Spinal cord (tissue), 10 donors: ENCODE results near the gene CYTL1. TPM values are rescaled to one million over a fixed set of nuclear protein-coding genes. Genes with fewer than 3 reads are reported as not detected.
A peak's percentile ranks its signal among the peaks of the same experiment; 100 is the strongest.

Source experiments
- DNase-seq, 6 donors: peaks; one replicate each; pipeline versions ENCODE4 v3.0.0 to v3.0.0-alpha.2; 2013 to 2015; ENCODE audit warnings: low spot score in 6 of 6, low read depth in 4 of 6
- H3K27ac ChIP-seq: one replicate; pipeline ENCODE4 v1.5.1; 2013; ENCODE audit warnings: low read depth, low read length, control low read depth
- H3K27me3 ChIP-seq: one replicate; pipeline ENCODE4 v1.6.1; 2013; ENCODE audit warnings: low read length; ENCODE audit not compliant: control insufficient read depth, insufficient read depth
- H3K36me3 ChIP-seq: one replicate; pipeline ENCODE4 v1.6.1; 2013; ENCODE audit warnings: low read length; ENCODE audit not compliant: control insufficient read depth, insufficient read depth
- H3K4me1 ChIP-seq: one replicate; pipeline ENCODE4 v1.6.1; 2013; ENCODE audit warnings: low read length; ENCODE audit not compliant: control insufficient read depth, insufficient read depth
- H3K4me3 ChIP-seq: one replicate; pipeline ENCODE4 v1.5.1; 2013; ENCODE audit warnings: low read depth, low read length, control low read depth
- H3K9me3 ChIP-seq: one replicate; pipeline ENCODE4 v1.6.1; 2013; ENCODE audit warnings: low read length; ENCODE audit not compliant: control insufficient read depth, insufficient read depth
- WGBS: methylation state at CpG from one replicate; pipeline ENCODE4 v1.1.5; 2013; ENCODE audit warnings: missing lambda C conversion rate; ENCODE audit not compliant: insufficient coverage; 5-methylcytosine and 5-hydroxymethylcytosine counted together
- polyA plus RNA-seq, 2 donors: library from polyadenylated mRNA; unstranded; fragments of 120-200 nt; gene quantifications; one replicate each; pipeline ENCODE4 v1.2.1, GENCODE V29; 2013; ENCODE audit not compliant: insufficient read length in 2 of 2
- total RNA-seq, 2 donors: library from RNA; depleted of rRNA in 1 of 2; stranded (reverse); fragments of 120-200 nt in 1 of 2; fragments of >200 nt in 1 of 2; gene quantifications; one replicate each; pipeline versions ENCODE4 v1.2.3 to v1.2.4, GENCODE V29; 2013 to 2014
- donor health status: healthy.

The CYTL1 gene
- total and polyA plus RNA-seq, 4 donors = 3.8 to 4.7 (median 4.4) TPM

DNA sequence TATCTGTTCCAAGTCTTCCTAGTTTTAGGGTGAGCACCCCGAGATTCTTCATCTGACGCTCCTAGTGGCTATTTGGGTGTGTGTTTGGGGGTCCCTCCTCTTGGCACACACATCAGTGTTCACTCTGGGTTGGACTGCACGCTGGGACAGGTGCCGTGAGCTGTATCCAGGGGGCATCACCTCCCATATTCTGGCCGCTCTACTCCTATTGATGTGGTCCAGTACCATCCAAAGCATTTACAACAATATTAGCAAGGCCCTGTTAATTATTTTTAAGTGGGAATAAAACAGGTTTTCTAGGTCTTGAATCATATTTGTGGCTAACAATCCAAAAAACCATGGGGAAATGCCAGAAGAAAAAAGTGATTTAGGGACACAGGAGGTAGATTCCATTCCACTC lies 26.4 kb downstream of the CYTL1 start:
- Histone ChIP-seq H3K36me3 (no peaks in the 10 kb centered on the region), H3K4me3 (no peak overlapping the region), H3K9me3 (no peaks in the 10 kb centered on the region), H3K4me1 (peaks cover 22% of the 10 kb centered on the region), H3K27me3 (no peaks in the 10 kb centered on the region), H3K27ac (no peak overlapping the region)
- WGBS = 86% methylated on average over 2 of the region's 5 CpGs
- no peak for DNase-seq

DNA sequence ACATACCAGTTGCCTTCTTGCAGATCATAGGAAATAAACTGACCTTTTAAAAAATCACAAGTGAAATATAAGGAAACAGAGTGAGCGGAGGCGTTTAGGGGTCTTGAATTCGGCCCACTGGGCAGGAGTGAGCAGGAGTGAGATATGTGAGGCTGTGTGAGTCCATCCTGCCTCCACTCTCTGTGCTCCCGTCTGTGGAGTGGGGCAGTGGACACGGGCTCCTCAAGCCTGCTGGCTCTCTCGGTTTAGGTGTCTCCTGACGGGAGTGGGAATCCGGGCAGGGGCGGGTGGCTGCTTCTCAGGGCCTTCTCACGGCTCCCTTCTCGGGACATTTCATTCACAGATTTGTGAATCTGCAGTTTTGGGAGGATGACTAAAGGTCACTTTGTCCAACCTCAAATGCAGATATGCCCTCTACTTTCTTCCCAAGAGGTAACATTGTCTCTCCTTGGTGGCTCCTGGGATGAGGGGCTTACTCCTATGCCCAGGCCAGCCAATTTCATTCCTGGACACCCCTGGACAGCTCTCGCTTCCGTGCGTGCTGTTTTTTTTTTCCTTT lies 27.6 kb downstream of the CYTL1 start:
- H3K9me3 ChIP-seq = no peaks in the 10 kb centered on the region
- peaks cover 22% of the 10 kb centered on the region for H3K4me1 ChIP-seq
- H3K4me3 ChIP-seq = no peak overlapping the region
- no peaks in the 10 kb centered on the region for H3K27me3 ChIP-seq
- no peaks in the 10 kb centered on the region for H3K36me3 ChIP-seq
- no peak for DNase-seq
- WGBS = 96% methylated on average over 10 of the region's 14 CpGs
- no peak overlapping the region for H3K27ac ChIP-seq

DNA sequence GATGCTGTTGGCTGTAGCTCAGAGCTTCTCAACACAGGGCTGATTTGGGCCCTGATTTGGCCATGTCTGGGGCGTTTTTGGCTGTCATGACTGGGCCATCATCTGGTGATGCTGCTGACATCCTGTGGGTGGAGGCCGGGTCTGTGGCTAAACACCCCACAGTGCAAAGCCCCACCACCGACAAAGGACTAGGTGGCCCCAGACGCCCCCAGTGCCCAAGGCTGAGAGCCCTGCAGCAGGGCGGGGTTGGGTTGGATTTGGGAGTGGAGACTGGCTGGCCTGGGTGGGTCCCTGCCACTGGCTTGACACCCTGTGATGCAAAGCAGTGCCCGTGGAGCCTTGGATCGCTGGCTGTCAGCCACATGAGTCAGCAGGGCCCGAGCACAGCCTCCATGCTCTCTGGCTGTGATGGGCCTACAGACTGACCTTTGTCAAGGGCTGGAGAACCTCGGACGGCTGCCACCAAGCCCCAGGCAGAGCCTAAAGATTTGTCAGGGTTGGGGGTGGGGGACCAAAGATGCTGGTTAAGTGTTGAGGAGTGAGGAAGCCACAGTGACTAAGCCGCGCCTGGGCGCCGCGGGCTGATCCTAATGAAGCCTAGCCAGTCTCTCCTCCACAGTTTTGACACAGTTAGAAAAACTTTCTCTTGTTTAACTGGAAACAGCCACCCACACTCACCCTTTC lies 28.3 kb downstream of the CYTL1 start:
- Histone ChIP-seq H3K27me3 (no peaks in the 10 kb centered on the region), H3K27ac (no peak overlapping the region), H3K4me3 (no peak overlapping the region), H3K9me3 (no peaks in the 10 kb centered on the region), H3K4me1 (peaks cover 21% of the 10 kb centered on the region), H3K36me3 (no peaks in the 10 kb centered on the region)
- DNase-seq = peak in 1 of 6 donors; percentile 14
- WGBS = 57% methylated on average over 8 of the region's 15 CpGs

DNA sequence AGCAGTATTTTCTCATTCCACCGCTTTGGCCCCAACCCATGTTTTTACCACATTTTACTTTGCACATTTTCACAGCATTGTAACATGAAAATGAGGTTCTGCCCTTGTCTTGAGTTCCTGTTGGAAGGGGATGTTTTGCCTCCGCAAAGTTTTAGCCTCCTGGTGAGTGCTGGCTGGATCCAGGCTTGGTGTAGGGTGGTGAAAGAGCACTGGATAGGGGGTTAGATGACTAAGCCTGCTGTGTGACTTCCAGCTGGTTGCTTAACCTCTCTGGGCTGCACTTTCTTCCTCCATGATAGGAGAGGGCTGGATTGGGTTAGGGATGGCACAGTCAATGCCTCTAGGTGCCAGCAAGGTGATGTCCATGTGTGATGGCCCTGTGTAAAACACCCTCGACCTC lies 28.9 kb downstream of the CYTL1 start:
- 100% methylated on average over 1 of the region's 3 CpGs for WGBS
- Histone ChIP-seq H3K4me1 (peaks cover 16% of the 10 kb centered on the region), H3K9me3 (no peaks in the 10 kb centered on the region), H3K27ac (no peak overlapping the region), H3K27me3 (no peaks in the 10 kb centered on the region), H3K36me3 (no peaks in the 10 kb centered on the region), H3K4me3 (no peak overlapping the region)
- no peak for DNase-seq

- DNase-seq = no peak
- 93% methylated on average over 8 of the region's 10 CpGs for WGBS
- H3K4me3 ChIP-seq = no peak overlapping the region
- no peaks in the 10 kb centered on the region for H3K27me3 ChIP-seq
- H3K4me1 ChIP-seq = peaks cover 6% of the 10 kb centered on the region
- no peaks in the 10 kb centered on the region for H3K36me3 ChIP-seq
- H3K9me3 ChIP-seq = no peaks in the 10 kb centered on the region
- H3K27ac ChIP-seq = no peak overlapping the region
Measured at GRCh38 chr4:4989083-4989622, 30.1 kb downstream of the CYTL1 start.

DNA sequence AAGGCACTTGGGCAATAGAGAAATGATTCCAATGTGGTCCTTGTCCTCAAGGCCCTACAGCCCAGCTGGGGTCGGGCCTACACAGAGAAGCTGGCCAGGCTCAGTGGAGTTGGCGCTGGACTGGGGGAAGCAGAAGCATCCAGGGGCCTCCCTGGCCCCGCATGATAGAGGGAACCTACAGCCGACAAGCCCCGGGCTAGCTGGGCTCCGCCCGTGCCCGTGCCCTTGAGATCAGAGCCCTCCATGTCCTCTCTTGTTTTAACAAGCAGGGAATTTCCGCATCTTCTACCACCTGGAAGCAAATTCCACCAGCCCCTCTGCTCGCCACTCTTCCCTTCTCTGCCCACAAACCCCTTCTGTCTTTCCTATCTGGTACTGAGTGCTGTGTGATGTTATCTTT lies 31.6 kb downstream of the CYTL1 start:
- H3K9me3 ChIP-seq = no peaks in the 10 kb centered on the region
- no peaks in the 10 kb centered on the region for H3K36me3 ChIP-seq
- peaks cover 6% of the 10 kb centered on the region for H3K4me1 ChIP-seq
- DNase-seq = no peak
- no peak overlapping the region for H3K4me3 ChIP-seq
- H3K27ac ChIP-seq = no peak overlapping the region
- WGBS = 83% methylated on average over 9 of the region's 10 CpGs
- no peaks in the 10 kb centered on the region for H3K27me3 ChIP-seq

- WGBS = 74% methylated on average over 3 of the region's 5 CpGs
- no peak overlapping the region for H3K27ac ChIP-seq
- peaks cover 6% of the 10 kb centered on the region for H3K4me1 ChIP-seq
- H3K27me3 ChIP-seq = no peaks in the 10 kb centered on the region
- no peaks in the 10 kb centered on the region for H3K9me3 ChIP-seq
- H3K36me3 ChIP-seq = no peaks in the 10 kb centered on the region
- H3K4me3 ChIP-seq = no peak overlapping the region
- DNase-seq = no peak
Measured at GRCh38 chr4:4986841-4987240, 32.4 kb downstream of the CYTL1 start.

DNA sequence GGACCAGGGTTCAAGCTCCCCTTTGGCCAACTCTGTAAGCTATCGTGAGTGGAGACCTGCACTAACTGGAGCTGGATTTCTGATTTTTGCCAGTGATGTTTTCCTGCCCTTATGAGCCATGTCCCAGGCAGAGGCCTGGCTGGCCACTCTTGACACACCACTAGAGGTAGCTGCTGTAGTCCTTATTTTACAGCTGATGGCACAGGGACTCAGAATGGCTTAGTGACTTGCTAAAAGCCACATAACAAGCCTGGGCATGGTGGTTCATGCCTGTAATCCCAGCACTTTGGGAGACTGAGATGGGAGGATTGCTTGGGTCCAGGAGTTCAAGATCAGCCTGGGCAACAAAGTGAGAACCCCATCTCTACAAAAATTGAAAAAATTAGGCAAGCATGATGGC lies 33.4 kb downstream of the CYTL1 start:
- H3K27ac ChIP-seq = no peak overlapping the region
- no peak overlapping the region for H3K4me3 ChIP-seq
- DNase-seq = peak in 2 of 6 donors; percentile 9 to 21
- no peaks in the 10 kb centered on the region for H3K36me3 ChIP-seq
- H3K4me1 ChIP-seq = peaks cover 5% of the 10 kb centered on the region
- H3K27me3 ChIP-seq = no peaks in the 10 kb centered on the region
- 92% methylated on average over 1 of the region's 1 CpG for WGBS
- H3K9me3 ChIP-seq = no peaks in the 10 kb centered on the region

DNA sequence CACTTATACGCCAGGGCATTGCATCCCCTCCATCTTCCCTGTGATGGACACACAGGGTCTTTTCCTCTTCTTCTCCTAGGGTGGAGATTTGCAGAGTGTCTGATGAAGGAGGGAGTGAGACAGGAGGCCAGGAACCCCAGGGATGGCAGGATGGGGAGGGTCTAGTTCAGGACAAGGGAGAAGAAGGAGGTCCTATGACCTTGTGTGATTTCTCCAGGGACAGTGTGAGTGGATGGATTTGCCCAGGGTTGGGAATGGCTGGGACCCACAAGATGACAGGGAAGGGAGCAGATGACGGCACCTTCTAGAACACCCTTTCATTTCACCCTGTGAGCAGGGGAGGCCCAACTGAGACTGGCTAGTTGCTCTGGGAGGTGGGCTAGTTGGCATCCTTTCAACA lies 34.2 kb downstream of the CYTL1 start:
- no peak overlapping the region for H3K4me3 ChIP-seq
- peaks cover 5% of the 10 kb centered on the region for H3K4me1 ChIP-seq
- WGBS = no CpG with 5 or more reads among the region's 2 CpGs
- DNase-seq = no peak
- no peaks in the 10 kb centered on the region for H3K27me3 ChIP-seq
- no peak overlapping the region for H3K27ac ChIP-seq
- H3K36me3 ChIP-seq = no peaks in the 10 kb centered on the region
- H3K9me3 ChIP-seq = no peaks in the 10 kb centered on the region

DNA sequence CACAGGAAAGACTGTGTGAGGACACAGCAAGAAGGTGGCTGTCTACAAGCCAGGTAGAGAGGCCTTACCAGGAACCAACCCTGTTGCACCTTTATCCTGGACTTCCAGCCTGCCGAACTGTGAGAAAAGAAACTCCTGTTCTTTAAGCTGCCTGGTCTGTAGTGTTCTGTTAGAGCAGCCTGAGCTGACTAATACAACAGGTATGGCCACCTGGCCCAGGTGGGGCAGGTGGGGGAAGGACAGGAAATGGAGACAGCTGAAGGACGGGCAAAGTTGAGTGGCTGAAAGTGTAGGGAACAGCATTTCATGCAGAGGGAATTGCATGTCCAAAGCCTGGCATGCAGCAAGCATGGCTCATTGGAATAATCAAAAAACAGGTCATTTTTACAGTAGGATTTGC lies 35.1 kb downstream of the CYTL1 start:
- no peaks in the 10 kb centered on the region for H3K9me3 ChIP-seq
- 93% methylated on average over 2 of the region's 2 CpGs for WGBS
- DNase-seq = no peak

More for the DNA sequence above, 35.1 kb downstream of the CYTL1 start:
- Histone ChIP-seq H3K27me3 (no peaks in the 10 kb centered on the region), H3K4me1 (peaks cover 5% of the 10 kb centered on the region), H3K27ac (no peak overlapping the region), H3K36me3 (no peaks in the 10 kb centered on the region), H3K4me3 (no peak overlapping the region)
